NCI-H1694 treated with DMSO at 0.1 percent for 48 hours (cell line): Measurements from ENCODE around the gene HPS1.

Experiments
- DNase-seq: peaks from one replicate; lab custom pipeline; 2025; lab: John Stamatoyannopoulos, UW

HPS1 gene

DNA sequence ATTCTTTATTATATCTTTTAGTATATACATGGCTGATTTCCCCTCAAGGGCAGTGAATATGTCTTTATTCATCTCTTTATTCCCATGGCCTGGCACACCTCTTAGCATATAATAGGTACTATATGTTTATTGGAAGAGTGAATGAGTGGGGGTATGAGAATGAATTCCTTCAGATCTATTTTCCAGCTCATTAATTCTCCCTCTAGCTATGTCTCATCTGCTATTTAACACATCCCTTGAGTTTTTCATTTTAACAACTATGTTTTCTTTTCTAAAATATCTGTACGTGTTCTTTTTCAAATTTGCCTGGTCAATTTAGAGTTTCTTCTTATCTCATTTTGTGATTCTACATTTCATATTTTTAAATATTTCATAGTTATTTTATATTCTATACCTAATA, 14.4 kb downstream of the HPS1 start:
- DNase-seq, result no peak

DNA sequence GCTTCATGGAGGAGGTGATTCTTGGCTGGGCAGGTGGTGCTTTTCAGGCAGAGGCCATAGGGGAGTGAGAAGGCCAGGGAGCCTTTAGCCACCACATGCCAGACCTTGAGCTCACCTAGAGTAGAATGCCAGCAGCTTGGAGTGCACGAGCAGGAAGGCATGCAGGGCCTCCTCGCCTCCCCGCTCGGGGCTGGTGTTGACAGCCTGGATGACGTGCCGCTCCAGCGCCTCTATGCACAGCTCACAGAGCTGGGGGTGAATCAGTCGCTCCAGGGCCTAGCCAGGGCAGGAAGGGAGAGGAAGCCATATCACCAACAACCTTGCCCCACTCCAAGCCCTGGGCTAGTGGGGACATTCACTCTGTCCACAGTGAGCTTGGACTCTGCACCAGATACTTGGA, 15.7 kb downstream of the HPS1 start:
- DNase-seq, result no peak

DNA sequence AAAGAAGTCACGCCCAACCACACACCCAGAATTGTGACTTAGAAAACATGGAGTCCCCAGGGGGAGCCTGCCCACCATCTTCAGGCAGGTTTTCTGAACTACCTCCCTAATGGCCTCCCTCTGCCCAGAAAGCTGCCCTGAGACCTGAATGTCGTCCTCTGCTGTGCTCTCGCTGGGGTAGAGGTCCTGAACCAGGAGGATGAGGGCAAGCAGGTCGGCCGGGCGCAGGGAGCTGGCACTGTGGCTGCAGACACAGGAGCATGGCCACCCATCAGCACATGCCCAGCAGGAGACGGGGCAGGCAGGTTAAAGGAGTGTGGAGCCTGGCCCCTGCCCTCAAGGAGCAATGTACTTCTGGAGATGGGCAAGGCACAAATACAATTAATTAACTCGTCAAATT, 16.3 kb downstream of the HPS1 start:
- DNase-seq, result no peak

DNA sequence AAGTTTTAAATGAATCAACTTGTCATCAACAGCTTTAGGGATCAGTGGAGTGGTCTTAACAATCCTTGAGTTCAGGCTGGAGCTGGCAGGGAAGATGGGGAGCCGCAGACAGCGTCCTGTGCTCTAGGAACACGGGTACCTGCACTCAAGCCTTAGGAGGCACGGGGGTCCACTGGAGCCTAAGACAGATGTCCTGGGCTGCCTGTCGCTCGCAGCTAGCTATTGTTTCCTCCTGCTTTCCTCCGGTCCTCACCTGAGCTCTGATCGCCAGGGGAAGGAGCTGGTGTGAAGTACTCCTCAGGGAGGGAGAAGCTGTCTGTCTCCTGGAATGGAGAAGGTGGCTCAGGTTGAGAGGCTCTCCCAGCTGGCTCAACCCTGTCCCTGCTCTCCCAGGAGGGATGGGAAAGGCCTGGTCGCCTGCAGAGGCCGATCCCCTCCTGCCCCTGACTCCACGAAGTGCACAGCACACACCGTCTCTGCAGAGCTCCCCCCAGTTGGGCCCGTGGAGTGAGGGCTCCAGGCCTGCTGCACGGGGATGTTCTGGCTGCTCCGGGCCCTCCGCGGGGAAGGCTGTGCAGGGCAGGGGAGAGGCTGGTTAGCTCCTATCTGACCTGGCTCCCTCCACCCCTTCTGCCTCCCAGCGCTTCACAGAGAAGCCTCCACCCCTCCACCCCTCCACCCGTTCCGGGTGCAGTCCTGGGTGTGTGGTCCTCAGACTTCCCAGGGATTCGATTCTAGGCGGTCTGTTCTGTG, 17.2 kb downstream of the HPS1 start:
- DNase-seq, result no peak

DNA sequence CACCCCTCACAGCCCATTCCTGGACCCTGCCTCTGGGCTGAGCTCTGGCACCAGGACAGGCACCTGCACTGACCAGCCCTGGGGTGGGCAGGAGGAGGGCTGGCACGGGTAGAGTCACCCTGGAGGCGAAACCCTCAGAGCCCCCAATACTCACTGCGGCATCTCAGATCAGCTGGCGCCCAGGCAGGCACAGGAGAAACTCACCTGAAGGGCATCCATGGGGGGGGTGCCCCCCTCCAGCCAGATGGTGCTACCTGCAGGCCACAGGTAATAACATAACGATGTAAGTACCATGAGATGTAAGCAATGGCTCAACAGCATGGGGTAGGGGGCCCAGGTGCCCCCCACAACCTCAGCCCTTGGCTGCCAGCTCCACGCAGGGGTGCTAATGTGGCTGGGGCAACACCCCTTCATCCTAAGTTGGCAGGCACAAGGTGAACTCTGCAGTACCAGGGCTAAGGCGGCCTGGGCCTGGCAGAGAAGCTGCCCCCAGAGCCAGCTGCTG, 19.7 kb downstream of the HPS1 start:
- no peak for DNase-seq

DNA sequence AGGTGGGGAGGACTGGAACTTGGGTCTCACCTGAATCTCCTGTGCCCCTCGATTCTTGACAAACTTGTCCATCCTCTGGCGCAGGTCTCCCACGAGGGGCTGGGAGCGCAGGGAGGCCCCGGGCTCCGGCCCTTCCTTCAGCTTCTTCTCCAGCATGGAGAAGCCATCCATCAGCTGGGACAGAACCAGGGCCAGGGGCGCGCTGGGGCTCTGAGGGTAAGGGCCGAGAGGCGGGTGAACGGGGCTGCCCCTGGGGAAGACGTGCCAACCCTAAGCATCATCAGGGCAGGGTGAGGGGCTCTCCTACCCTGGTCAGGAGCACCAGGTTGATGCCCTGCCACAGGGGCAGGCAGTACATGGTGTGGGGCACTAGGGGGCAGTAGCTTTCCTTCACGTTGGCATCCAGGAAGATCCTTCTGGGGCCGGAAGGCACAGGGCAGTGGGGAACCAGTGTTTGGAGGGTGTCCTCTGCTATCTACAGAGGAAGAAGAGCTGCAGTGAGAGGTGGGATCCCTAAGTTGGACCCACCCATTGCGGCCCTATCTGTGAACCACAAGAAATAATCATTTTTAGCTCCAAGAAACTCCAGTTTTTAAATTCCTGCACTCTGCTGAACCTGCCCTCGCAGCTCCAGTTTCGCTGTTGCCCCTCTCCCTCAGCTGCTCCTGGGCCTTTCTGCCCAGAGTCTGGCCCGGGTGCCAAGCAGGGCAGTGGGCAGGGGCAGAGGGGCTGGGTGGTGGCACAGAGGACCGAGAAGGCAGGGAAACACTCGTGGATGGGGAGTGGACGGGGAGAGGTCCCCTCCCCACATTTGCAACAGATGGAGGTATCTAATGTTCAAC, 21.0 kb downstream of the HPS1 start:
- DNase-seq, result peak; percentile 7

DNA sequence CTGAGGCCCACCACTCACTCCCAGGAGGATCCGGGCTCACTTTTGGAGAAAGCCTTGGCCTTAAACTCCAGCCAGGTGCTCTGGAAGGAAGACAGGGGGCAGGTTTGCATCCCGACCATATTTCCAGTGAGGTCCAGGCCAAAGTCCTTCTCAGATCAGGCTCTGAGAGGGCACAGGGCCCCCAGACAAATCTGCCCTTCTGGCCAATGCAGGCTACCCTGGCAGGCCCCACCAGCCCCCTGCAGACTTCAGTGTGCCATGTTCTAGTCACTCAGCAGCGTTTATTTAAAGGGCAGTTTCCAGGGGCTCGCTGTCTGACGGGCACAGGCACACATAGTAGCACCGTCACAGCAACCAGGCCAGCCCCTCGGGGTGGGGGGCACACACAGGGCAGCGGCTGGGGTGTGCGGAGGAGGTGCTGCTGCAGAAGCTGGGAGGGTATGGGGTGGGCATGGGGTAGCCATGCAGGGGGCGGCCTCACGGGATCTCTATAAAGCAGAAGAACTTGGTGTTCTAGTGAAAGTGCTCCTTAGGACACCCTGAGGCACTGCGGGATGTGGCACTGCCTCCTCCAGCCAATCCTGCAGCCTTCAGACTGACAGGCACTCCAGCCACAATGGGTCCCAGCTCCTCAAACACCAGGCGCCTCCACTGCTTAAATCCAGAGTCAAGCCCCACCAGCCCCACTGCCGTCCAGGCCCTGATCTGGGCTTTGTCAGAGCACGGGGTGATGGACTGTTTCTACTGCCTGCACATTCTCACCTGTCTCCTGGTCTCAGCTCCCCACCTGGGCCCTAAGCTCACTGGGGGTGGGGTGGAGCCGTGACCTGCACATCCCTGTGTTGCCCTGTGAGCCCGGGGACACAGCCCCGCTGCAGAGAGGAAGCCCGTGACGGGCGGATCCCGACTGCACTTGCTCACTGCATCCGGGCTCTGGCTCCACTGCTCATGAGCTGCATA, 22.2 kb downstream of the HPS1 start:
- no peak for DNase-seq

DNA sequence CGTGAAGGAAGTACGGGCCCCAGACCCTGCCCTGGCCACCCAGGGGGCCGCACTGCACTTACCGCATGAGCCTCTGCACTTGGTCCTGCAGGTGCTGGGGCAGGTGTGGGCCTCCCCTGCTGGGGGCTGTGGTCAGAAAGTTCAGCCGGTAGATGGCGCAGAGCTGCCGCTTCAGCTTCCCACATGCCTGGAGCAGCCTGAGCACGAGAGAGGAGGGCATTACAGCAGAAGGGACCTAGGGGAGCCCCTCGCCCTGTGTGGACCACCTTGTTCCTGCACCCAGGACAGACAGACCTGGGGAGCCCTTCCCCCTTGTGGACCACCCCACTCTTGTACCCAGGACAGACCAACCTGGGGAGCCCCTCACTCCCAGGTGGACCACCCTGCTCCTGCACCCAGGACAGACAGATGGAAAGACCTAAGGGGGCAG, 23.0 kb downstream of the HPS1 start:
- no peak for DNase-seq

DNA sequence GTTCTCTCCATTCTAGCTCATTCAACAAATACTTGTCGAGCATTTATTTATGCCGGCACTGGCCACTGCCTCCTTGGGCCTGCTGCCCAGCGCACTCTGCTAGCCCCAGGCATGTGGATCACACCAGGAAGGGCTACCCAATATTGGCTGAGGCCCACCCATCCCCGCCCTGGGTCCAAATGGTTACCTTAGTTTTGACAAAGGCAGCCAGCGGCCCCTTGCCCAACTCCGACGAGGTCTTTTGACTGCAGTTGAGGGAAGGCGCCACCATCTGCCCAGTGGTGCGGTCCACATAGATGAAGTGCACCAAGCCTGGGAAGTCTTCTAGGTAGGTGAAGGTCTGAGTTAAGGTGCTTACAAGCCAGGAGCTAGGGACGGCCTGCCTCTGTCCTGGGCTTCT, 24.6 kb downstream of the HPS1 start:
- no peak for DNase-seq

DNA sequence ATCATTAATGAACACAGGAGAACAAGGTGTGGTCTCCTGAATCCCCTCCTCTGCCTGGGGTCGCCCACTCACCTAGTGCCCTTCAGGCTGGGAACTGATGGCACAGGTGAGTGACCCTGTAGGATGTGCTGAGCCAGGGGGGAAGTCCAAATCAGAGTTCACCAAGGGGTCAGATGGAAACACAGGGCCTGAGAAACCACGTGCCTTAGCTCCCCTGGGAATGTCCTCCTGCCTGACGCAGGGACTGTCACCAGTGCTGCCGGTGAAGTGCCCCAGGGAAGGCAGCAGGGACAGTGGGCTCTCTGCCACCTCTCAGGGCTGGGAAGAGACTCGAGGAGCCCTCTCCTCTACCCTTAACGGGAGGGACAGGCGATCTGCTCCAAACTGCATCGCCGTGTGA, 25.9 kb downstream of the HPS1 start:
- DNase-seq, result no peak

DNA sequence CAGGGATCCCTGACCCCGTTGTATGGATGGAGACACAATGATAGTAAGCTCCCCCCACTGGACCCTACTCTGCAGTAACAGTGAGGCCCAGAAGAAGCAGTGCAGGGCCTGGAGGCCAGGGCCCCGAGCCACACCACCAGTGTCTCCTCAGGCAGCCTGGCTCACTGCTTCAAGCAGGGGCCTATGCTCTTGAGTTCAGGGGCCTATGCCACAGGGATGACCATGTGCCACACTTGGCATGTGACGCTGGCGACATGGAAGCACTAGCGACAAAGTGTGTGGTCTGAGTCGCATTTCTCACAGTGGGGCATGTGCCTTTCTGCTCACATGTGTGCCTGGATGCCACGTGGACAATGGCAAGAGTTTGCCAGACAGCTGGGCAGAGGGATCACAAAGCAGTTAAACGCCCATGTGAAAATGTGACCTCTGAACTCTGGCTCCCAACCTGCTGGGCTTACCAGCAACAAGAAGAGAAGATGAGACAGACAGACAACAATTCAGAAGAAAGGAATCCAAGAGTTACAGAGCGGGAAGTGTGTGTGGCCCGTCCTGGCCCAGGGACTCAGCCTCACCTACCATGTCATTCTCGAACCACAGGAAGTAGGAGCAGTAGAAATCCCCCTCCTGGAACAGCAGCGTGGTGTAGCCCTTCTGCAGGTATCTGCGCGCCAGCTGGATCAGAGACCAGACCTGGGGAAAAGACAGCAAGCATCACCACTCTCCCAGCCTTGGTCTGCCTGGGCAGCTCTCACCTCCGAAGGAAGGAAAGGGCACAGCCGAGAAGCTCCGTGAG, 27.1 kb downstream of the HPS1 start:
- DNase-seq, result no peak

DNA sequence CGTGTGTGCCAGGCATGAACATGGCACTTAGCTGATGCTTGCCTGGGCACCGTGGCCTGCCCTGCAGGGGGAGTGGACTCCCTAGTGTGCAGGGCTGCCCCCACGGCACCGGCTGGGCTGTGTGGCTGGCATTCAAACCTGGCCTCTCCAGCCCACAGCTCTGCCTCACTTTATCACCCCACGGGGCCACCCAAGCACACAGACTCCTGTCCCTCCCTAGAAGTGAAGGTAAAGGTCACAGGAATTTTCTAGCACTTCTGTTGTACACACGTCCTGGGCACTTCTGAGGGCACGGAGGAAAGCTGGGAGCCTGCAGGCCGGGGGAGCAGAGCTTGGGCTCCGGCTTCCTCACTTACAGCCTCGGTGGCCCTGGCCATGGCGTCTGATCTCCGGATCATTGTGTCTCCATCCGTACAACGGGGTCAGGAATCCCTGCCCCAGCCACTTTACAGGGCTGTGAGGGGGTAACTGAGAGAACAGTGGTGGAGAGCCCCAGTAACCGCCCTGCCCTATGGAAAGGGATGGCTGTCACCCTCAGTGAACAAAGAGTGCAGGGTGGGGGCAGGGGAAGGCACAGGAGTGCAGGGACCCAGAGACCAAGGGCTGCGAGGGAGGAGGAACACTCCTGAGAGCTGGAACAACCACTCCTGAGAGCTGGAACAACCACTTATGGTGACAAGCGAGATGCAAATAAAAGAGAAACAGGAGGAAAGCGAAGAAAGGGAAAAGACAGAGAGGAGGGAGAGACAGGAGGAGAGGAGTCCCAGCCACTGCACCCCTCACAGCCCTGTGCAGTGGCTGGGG, 27.9 kb downstream of the HPS1 start:
- no peak for DNase-seq

DNA sequence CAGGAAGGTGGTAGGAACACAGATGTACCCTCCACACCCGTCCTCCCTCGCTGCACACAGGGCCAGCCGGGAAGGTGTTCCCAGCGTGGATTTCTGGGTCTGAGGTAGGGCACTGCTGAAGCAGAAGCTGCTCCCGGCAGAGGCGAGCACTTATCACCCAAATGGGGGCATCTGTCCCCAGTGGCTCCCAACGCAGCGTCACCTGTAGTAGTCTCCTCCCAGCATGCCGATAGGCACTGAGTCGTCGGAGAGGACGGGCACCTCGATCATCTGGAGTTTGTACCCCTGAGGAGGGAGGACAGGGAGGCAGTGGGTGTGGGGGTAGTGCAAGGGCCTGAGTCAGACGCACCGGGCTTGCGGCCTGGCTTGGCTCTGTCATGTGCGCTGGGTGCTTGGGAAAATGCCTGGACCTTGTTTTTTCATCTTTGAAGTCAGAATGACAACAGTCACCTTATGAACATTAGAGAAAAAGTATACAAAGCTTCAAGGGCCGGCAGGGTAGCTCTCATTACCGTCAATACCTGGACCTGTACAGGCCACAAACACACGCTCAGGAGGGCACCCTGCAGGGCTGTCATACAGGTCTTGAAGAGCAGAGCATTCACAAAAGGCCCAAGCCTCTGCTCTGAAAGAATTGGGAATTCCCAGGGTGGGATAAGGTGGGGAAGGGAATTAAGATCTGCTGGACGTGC, 28.6 kb downstream of the HPS1 start:
- DNase-seq, result no peak

DNA sequence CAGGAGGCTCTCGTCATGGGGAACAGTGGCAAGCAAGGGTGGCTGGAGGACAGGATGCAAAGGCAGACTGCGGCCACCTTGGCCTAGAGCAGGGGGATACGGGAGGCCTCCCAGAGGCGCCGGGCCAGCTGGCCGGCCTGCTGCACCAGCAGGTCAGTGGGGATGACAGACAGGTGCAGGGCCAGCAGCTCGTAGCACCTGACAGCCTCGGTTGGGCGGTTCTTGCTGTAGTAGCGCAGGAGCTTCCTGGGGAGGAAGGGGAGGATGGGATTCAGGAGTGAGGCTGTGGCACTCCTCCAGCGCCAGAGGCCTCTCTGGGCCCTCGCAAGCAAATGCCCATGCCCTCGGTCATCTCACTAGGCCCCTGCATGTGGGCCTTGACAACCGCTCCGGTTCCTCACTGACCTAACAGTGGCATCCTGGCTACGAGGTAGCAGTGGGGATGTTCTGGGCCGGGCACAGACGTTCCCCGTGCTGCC, 29.2 kb downstream of the HPS1 start:
- no peak for DNase-seq

DNA sequence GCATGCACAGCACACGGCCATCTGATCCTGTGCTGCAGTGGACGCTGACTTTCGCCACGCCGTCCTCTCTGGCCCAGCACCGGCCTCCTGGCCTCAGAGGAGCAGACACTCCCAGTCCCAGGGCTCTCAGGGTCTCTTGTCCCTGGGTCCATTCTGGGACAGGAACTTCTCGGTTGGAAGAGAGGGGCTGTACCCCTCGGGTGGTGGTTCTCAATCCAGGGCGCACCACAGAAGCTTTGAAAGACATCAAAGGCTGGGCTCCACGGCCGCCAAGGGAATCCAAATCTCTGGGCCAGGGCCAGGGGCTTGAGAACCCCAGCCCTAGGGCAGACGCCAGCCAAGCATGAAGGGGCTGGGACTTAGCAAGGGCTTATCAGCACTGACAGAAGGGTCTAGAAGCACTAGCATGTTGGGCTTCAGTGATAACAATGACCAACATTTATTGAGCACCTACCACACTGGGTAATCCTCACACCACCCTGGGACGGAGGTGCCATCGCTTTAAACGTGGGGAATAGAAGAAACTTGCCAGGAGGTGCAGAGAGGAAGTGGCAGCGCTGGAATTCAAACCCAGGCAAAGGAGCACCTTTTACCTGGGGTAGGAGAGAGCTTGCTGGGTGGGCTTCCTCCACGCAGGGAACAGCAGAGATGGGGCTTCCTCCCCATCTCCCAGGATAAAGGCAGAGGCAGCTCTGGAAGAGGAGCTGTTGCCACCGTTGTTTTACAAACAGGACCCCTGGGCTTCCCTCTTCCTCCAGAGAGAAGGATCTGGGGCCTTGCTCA, 29.9 kb downstream of the HPS1 start:
- DNase-seq, result no peak

DNA sequence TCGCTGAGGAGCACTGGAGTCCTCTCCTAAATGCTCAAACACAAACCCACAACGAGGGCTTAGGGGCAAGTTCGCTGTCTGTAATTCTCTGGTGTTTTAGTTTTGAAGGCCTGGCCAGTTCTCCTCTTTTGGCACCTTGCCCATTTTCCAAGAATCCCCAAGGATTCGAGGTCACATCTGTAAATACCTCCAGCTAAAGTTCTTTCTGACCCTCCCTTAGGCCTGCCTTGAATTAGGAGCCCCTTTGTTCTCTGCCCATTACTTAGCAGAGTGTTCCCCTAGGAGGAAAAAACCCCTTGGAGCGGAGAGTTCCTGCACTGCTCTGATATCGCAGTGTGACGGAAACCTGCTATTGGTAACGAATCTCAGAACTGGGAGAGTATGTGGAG, 31.0 kb downstream of the HPS1 start:
- DNase-seq, result no peak

DNA sequence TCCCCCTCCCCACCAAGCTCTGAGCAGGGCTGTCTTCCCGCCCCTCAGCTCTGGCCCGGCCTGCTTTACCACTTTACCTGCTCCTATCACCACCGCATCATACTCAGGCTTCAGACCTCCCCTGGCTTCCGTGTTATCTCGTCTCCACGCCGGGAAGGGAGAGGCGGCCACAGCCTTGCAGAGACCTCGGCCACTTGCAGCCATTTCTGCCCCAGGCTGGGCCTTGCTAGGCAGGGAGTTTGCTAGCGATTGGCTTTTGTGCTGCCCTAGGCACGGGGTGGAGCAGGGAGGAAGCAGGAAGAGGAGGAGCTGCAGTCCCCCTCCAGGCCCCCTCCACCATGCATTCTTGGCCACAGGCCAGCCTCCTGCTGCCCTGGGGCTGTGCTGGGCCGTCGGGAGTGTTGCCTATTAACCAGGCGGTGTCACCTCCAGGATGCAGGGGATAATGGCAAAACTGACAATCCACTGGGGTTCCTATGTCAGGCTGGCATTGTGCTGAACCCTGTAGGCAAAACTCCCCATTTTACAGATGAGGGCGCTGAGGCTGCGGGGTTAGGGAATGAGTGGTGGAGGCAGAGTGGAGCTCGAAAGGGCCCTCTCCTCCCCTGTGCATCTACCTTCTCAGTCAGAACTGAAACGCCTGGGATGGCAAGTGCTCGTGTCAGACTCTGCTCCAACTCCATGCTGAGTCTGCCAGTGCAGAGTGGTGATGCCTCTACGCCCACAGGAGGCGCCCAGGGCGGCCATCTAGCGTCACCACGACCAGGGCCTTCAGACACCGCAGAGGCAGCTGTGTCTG, 31.6 kb downstream of the HPS1 start, which contains the start of gene PYROXD2:
TSS of gene PYROXD2 (minus strand) at position 251 of the 799 bp plus-strand sequence. CDS start at position 204, 47 bp downstream.
- peak; percentile 65 for DNase-seq

DNA sequence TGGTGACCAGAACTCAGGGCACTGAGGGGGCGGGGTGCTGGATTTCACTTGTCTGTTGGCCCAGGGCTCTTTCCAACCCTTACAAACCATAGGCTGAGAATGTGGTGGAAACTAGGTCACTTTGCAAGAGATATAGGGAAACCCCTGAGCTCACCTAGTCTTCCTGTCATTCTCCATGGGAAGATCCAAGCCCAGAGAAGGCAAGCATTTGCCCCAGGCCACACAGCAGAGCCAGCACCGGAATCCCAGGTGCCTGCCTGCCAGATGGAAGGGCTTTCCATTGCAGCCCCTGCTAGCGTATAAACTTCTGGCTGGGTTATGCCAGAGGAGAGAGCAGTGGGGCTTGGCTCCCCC, 32.2 kb downstream of the HPS1 start:
- no peak for DNase-seq
